K562 (cell line): ENCODE measurements around the gene RSRC1. TPM values are rescaled to one million over a fixed set of nuclear protein-coding genes. Genes with fewer than 3 reads are reported as not detected.
A peak's percentile ranks its signal among the peaks of the same experiment; 100 is the strongest.

Experiments used
- ATAC-seq: fragments of 200-7000 bp; cut with Tn5 transposase; 3 replicates; pipeline ENCODE4 v1.9.1; 2020; ENCODE audit warnings: moderate library complexity
- BruUV-seq: library from RNA; stranded (reverse); fragments of 400-500 nt; replicated peaks from 2 replicates; lab custom pipeline; 2021; lab: Mats Ljungman, UMichigan
- CTCF ChIA-PET: fragments of 300-600 bp; formaldehyde crosslinking; extraction: SDS; loops from one replicate; lab custom pipeline; 2021; ENCODE audit warnings: low intra/inter-chr PET ratio; lab: Yijun Ruan, JAX
- POLR2A ChIA-PET: fragments of 300-600, 350-650 bp; sonication (Branson Sonifier 250); formaldehyde crosslinking; extraction: SDS; loops from one replicate; lab custom pipeline; 2021; ENCODE audit warnings: antibody characterized with exemption, inconsistent platforms; lab: Yijun Ruan, JAX
- DNase-seq, 4 experiments: peaks; one replicate each; pipeline versions ENCODE4 v3.0.0 to v3.0.0-alpha.2; 2011 to 2018; ENCODE audit warnings: low spot score in 3 of 4, mixed read lengths in 3 of 4; ENCODE audit errors: extremely low read depth in 1 of 4
- FAIRE-seq: peaks from 2 replicates; lab custom pipeline; 2011; peaks lifted over from hg19 to GRCh38; lab: Jason Lieb, UNC
- H2AFZ ChIP-seq: 2 replicates; pipeline ENCODE4 v1.6.0; 2011; ENCODE audit warnings: low read depth, low read length, control low read depth, inconsistent platforms
- H3K27ac ChIP-seq: fragments of 200-600 bp; 3 replicates; pipeline ENCODE4 v1.8.0; 2011; ENCODE audit warnings: low read depth, mild to moderate bottlenecking, control low read depth, inconsistent platforms, low read length, moderate library complexity, mixed read lengths; ENCODE audit errors: extremely low read depth
- H3K27me3 ChIP-seq, 2 experiments: fragments of 300-600 bp in 1 of 2; 2 replicates in 1 of 2; 3 replicates in 1 of 2; pipeline versions ENCODE4 v1.6.0 to v1.8.0; 2011; ENCODE audit warnings: inconsistent platforms in 2 of 2, low read length in 2 of 2, mild to moderate bottlenecking in 1 of 2, mixed read lengths in 1 of 2, moderate library complexity in 1 of 2; ENCODE audit not compliant: control insufficient read depth in 2 of 2, insufficient read depth in 2 of 2
- H3K36me3 ChIP-seq: fragments of 300-600 bp; 3 replicates; pipeline ENCODE4 v1.8.0; 2011; ENCODE audit warnings: mild to moderate bottlenecking, low read length, inconsistent platforms; ENCODE audit not compliant: control insufficient read depth, insufficient read depth
- H3K4me1 ChIP-seq, 2 experiments: fragments of 200-600 bp in 1 of 2; replicated peaks in 1 of 2; 2 replicates in 1 of 2; 3 replicates in 1 of 2; pipeline versions ENCODE4 v1.5.1 to v1.8.0; 2011; ENCODE audit warnings: inconsistent platforms in 2 of 2, low read length in 2 of 2, mild to moderate bottlenecking in 1 of 2, mixed read lengths in 1 of 2, moderate library complexity in 1 of 2; ENCODE audit not compliant: control insufficient read depth in 2 of 2, insufficient read depth in 2 of 2
- H3K4me2 ChIP-seq: 2 replicates; pipeline ENCODE4 v1.6.1; 2011; ENCODE audit warnings: low read length, control low read depth, inconsistent platforms, mixed read lengths; ENCODE audit not compliant: insufficient read depth
- H3K4me3 ChIP-seq: fragments of 200-600 bp; sonication (generic), shearing (Covaris generic); 2 replicates; pipeline ENCODE4 v1.5.1; 2016; ENCODE audit warnings: control low read depth, inconsistent platforms
- H3K79me2 ChIP-seq: fragments of 200-600 bp; 3 replicates; pipeline ENCODE4 v1.8.0; 2011; ENCODE audit warnings: low read length, inconsistent platforms; ENCODE audit not compliant: control insufficient read depth, insufficient read depth
- H3K9ac ChIP-seq, 2 experiments: 2 replicates each; pipeline versions ENCODE4 v1.6.0 to v1.6.1; 2011; ENCODE audit warnings: low read depth in 2 of 2, low read length in 2 of 2, control low read depth in 1 of 2, inconsistent platforms in 1 of 2, mild to moderate bottlenecking in 1 of 2, mixed read lengths in 1 of 2; ENCODE audit not compliant: insufficient read depth in 1 of 2
- H3K9me1 ChIP-seq: one replicate; pipeline ENCODE4 v1.6.0; 2011; ENCODE audit warnings: inconsistent platforms, mild to moderate bottlenecking, low read length, moderate library complexity; ENCODE audit not compliant: control insufficient read depth, insufficient read depth
- H3K9me3 ChIP-seq: replicated peaks from 2 replicates; pipeline ENCODE4 v1.5.1; 2011; ENCODE audit warnings: low read depth, low read length, inconsistent platforms; ENCODE audit not compliant: control insufficient read depth, insufficient read depth
- H4K20me1 ChIP-seq: replicated peaks from 2 replicates; pipeline ENCODE4 v1.6.1; 2011; ENCODE audit warnings: low read length, inconsistent platforms, mixed read lengths; ENCODE audit not compliant: control insufficient read depth, insufficient read depth
- ARHGAP35 ChIP-seq: fragments of 450-650 bp; IDR thresholded peaks from 2 replicates; pipeline ENCODE4 v1.6.1; 2018; ENCODE audit not compliant: partially characterized antibody
- ARID1B ChIP-seq: fragments of 450-650 bp; IDR thresholded peaks from 2 replicates; pipeline ENCODE4 v1.6.1; 2016; ENCODE audit warnings: antibody characterized with exemption, mild to moderate bottlenecking, inconsistent platforms
- BRCA1 ChIP-seq, 2 experiments: fragments of 450-650 bp in 1 of 2; sonication (generic) in 1 of 2; formaldehyde crosslinking in 1 of 2; IDR thresholded peaks; 2 replicates each; pipeline versions ENCODE4 v1.5.0 to v1.6.1; 2017 to 2020; ENCODE audit warnings: mild to moderate bottlenecking in 1 of 2, missing genetic modification reagents in 1 of 2
- CBFA2T3 ChIP-seq: fragments of 450-650 bp; IDR thresholded peaks from 2 replicates; pipeline ENCODE4 v1.6.1; 2017
- CEBPB ChIP-seq: fragments of 450-650 bp; IDR thresholded peaks from 2 replicates; pipeline ENCODE4 v1.6.1; 2016; ENCODE audit warnings: missing genetic modification characterization, missing compliant biosample characterization
- EGR1 ChIP-seq: fragments of 450-650 bp; conservative IDR thresholded peaks from 2 replicates; pipeline ENCODE4 v1.6.1; 2017; ENCODE audit warnings: mild to moderate bottlenecking
- GABPA ChIP-seq: fragments of 200-800 bp; sonication (Bioruptor generic); conservative IDR thresholded peaks from 2 replicates; pipeline ENCODE4 v1.6.1; 2016; ENCODE audit warnings: low read depth, missing genetic modification characterization, missing compliant biosample characterization
- PKNOX1 ChIP-seq: fragments of 450-650 bp; IDR thresholded peaks from 2 replicates; pipeline ENCODE4 v1.6.1; 2016
- POLR2G ChIP-seq: fragments of 200-400 bp; formaldehyde crosslinking; IDR thresholded peaks from 2 replicates; pipeline ENCODE4 v1.6.1; 2017; ENCODE audit warnings: low read depth, mild to moderate bottlenecking, antibody characterized with exemption, low read length, moderate library complexity
- SIN3A ChIP-seq, 2 experiments: fragments of 150-350 bp in 1 of 2; IDR thresholded peaks; 2 replicates each; pipeline ENCODE4 v1.6.1; 2011 to 2016; ENCODE audit warnings: borderline replicate concordance in 2 of 2, low read depth in 2 of 2, low read length in 2 of 2, mild to moderate bottlenecking in 2 of 2, moderate library complexity in 2 of 2; ENCODE audit not compliant: control insufficient read depth in 1 of 2
- SMARCA4 ChIP-seq: fragments of 450-650 bp; IDR thresholded peaks from 2 replicates; pipeline ENCODE4 v1.6.1; 2016
- TEAD4 ChIP-seq, 2 experiments: sonication (generic) in 1 of 2; formaldehyde crosslinking in 1 of 2; IDR thresholded peaks; 2 replicates each; pipeline versions ENCODE4 v1.6.1 to v1.8.0; 2012 to 2022; ENCODE audit warnings: borderline replicate concordance in 1 of 2, inconsistent platforms in 1 of 2, low read length in 1 of 2, mild to moderate bottlenecking in 1 of 2, missing genetic modification reagents in 1 of 2
- ZBTB7A ChIP-seq: IDR thresholded peaks from 2 replicates; pipeline ENCODE4 v1.6.1; 2011; ENCODE audit warnings: low read depth, mild to moderate bottlenecking, low read length, moderate library complexity, borderline replicate concordance; ENCODE audit not compliant: control insufficient read depth
- WGBS: fragments of 100-300 bp; shearing (Covaris generic); methylation state at CpG from one replicate; pipeline ENCODE4 v1.1.6; 2016; ENCODE audit warnings: low coverage, mixed read lengths; ENCODE audit not compliant: insufficient coverage; ENCODE audit errors: missing lambda C conversion rate; 5-methylcytosine and 5-hydroxymethylcytosine counted together
- in situ Hi-C: fragments of 300-500 bp; cut with MboI; formaldehyde crosslinking; loops from 4 replicates; pipeline ENCODE4 v1.15.0; 2018; ENCODE audit warnings: inconsistent platforms, mixed read lengths
- intact Hi-C: fragments of 100-400 bp; cut with micrococcal nuclease; formaldehyde crosslinking; loops from 2 replicates; pipeline ENCODE4 v1.14.2; 2022
- polyA plus RNA-seq, 8 experiments: library from polyadenylated mRNA; depleted of rRNA in 4 of 8; stranded (reverse) in 5 of 8; unstranded in 3 of 8; fragments of >200 nt; fragmentation: Nextera tagmentation in 2 of 8; fragmentation: Illumina TruSeq in 1 of 8; extraction: Ambion mirVana in 2 of 8; extraction: Trizol in 1 of 8; gene quantifications; 2 replicates each; pipeline versions ENCODE4 v1.2.1 to v1.2.3, GENCODE V29; 2011 to 2014; ENCODE audit warnings: inconsistent platforms in 1 of 8, missing spikeins in 1 of 8
- total RNA-seq, 7 experiments: library from RNA; depleted of rRNA in 6 of 7; stranded (reverse); fragments of >200 nt in 6 of 7; fragmentation: Illumina TruSeq in 2 of 7; extraction: Trizol in 2 of 7; gene quantifications; 2 replicates each; pipeline versions ENCODE4 v1.2.1 to v1.2.3, GENCODE V29; 2011 to 2021; ENCODE audit warnings: low replicate concordance in 1 of 7
- TF ChIP-seq, protein P1 (sequence below): sonication (generic); formaldehyde crosslinking; IDR thresholded peaks from 2 replicates; pipeline ENCODE4 v1.8.0; 2022; ENCODE audit warnings: mild to moderate bottlenecking, missing genetic modification reagents

The RSRC1 gene
- total and polyA plus RNA-seq, 9 of the 15 experiments (the other 6 are each of a cell fraction or from before 2014, with no cell fraction given) = 19.3 to 128 (median 75.5) TPM

- TF ChIP-seq PKNOX1 = no peak
Observed at GRCh38 chr3:158491968-158492367, 382.1 kb downstream of the RSRC1 start (continued).

- intact Hi-C loops = no loop called here
- Histone ChIP-seq H3K27ac (peak overlapping the region; percentile 54; the same call in 1 of the 3 replicates), H4K20me1 (no peaks in the 10 kb centered on the region), H3K9me1 (no peaks in the 10 kb centered on the region), H3K79me2 (no peaks in the 10 kb centered on the region), H2AFZ (no peak overlapping the region), H3K4me2 (no peak overlapping the region), H3K36me3 (no peaks in the 10 kb centered on the region), H3K9ac (no peak overlapping the region), H3K4me3 (no peak overlapping the region), H3K9me3 (no peaks in the 10 kb centered on the region; the same call in 1 of the 2 replicates), H3K27me3 (no peaks in the 10 kb centered on the region), H3K4me1 (peaks cover 0 to 8% of the 10 kb centered on the region in 2 experiments; a peak in 3 of 5 replicates)
- ATAC-seq = no peak
- WGBS = 18% methylated on average over 3 of the region's 3 CpGs
- CTCF ChIA-PET = no interaction called here
- no TSS peak for BruUV-seq
- POLR2A ChIA-PET = interaction anchor here (1.0 to 1.9 kb wide), 3 partner anchors 9 to 12 kb away, joined by 3 read pairs; no protein-coding TSS in a partner anchor
- in situ Hi-C loops = no loop called here
- FAIRE-seq = no peak
- TF ChIP-seq BRCA1 (IDR thresholded peaks at IDR 0.05) = no peak
- no peak for TF ChIP-seq BRCA1 (CRISPR knock-in tag; IDR thresholded peaks at IDR 0.05)
- no peak for TF ChIP-seq POLR2G
- TF ChIP-seq CEBPB = no peak
- TF ChIP-seq SIN3A (IDR thresholded peaks at IDR 0.05; ENCODE audit: borderline replicate concordance in 2 of 2, control insufficient read depth in 1 of 2, low read depth in 2 of 2, low read length in 2 of 2) = no peak
- TF ChIP-seq, protein P1, sequence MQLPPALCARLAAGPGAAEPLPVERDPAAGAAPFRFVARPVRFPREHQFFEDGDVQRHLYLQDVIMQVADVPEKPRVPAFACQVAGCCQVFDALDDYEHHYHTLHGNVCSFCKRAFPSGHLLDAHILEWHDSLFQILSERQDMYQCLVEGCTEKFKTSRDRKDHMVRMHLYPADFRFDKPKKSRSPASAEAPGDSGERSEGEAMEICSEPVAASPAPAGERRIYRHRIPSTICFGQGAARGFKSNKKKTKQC = no peak
- TF ChIP-seq CBFA2T3 = peak; percentile 35
- TF ChIP-seq EGR1 = peak; percentile 78
- TF ChIP-seq SMARCA4 = 0 out of 2 replicates have a peak, but pooled peaks have one; percentile 32
- no peak for TF ChIP-seq ZBTB7A
- peak; percentile 16; the same call in 1 of the 2 replicates for TF ChIP-seq TEAD4 (IDR thresholded peaks at IDR 0.05; ENCODE audit: low read length)
- TF ChIP-seq TEAD4 (CRISPR knock-in tag; IDR thresholded peaks at IDR 0.05; ENCODE audit: borderline replicate concordance) = no peak
- peak; percentile 48 for TF ChIP-seq ARID1B
- no peak for TF ChIP-seq GABPA
- TF ChIP-seq ARHGAP35 = no peak
- DNase-seq = peak in 2 of 4 experiments; percentile 7 to 14
Observed at GRCh38 chr3:158492685-158493084, 382.8 kb downstream of the RSRC1 start.
